Endodermal cell (in vitro differentiated cells): ENCODE results near the gene CADM1. TPM values are rescaled to one million over a fixed set of nuclear protein-coding genes. Genes with fewer than 3 reads are reported as not detected.

ENCODE experiments used
- DNase-seq: peaks from one replicate; pipeline ENCODE4 v3.0.0-alpha.2; 2017
- H3K27ac ChIP-seq: 2 replicates; pipeline ENCODE4 v1.5.1; 2013; ENCODE audit warnings: mild to moderate bottlenecking, low read depth, low read length, moderate library complexity
- H3K27me3 ChIP-seq: 2 replicates; pipeline ENCODE4 v1.6.1; 2013; ENCODE audit warnings: mild to moderate bottlenecking, low read length, moderate library complexity; ENCODE audit not compliant: insufficient read depth, control insufficient read depth, poor library complexity, severe bottlenecking
- H3K36me3 ChIP-seq: 2 replicates; pipeline ENCODE4 v1.7.0; 2013; ENCODE audit warnings: mild to moderate bottlenecking, low read length, moderate library complexity; ENCODE audit not compliant: control insufficient read depth, insufficient read depth
- H3K4me1 ChIP-seq: one replicate; pipeline ENCODE4 v1.7.0; 2013; ENCODE audit warnings: low read length; ENCODE audit not compliant: control insufficient read depth, insufficient read depth
- H3K4me3 ChIP-seq: 2 replicates; pipeline ENCODE4 v1.5.1; 2013; ENCODE audit warnings: mild to moderate bottlenecking, low read length, moderate library complexity
- H3K9ac ChIP-seq: 2 replicates; pipeline ENCODE4 v1.6.1; 2013; ENCODE audit warnings: mild to moderate bottlenecking, low read length, moderate library complexity; ENCODE audit not compliant: poor library complexity, severe bottlenecking; ENCODE audit errors: extremely low read depth
- H3K9me3 ChIP-seq: 2 replicates; pipeline ENCODE4 v1.6.1; 2013; ENCODE audit warnings: mild to moderate bottlenecking, low read length, moderate library complexity; ENCODE audit not compliant: control insufficient read depth
- H3K27ac Mint-ChIP-seq: 2 replicates; pipeline ENCODE4 v1.8.0; 2020; ENCODE audit warnings: mixed read lengths
- H3K27me3 Mint-ChIP-seq: 2 replicates; pipeline ENCODE4 v1.8.0; 2021; ENCODE audit warnings: mild to moderate bottlenecking, mixed read lengths; ENCODE audit not compliant: insufficient read depth
- H3K36me3 Mint-ChIP-seq: 2 replicates; pipeline ENCODE4 v1.8.0; 2020; ENCODE audit warnings: low read depth, mixed read lengths
- H3K4me1 Mint-ChIP-seq: 2 replicates; pipeline ENCODE4 v1.8.0; 2020; ENCODE audit warnings: mixed read lengths
- H3K4me3 Mint-ChIP-seq: 2 replicates; pipeline ENCODE4 v1.8.0; 2020; ENCODE audit warnings: mild to moderate bottlenecking, moderate library complexity, mixed read lengths
- H3K9me3 Mint-ChIP-seq: 2 replicates; pipeline ENCODE4 v1.8.0; 2020; ENCODE audit warnings: mild to moderate bottlenecking, mixed read lengths
- WGBS, 2 experiments: methylation state at CpG; one replicate each; pipeline versions ENCODE4 v1.1.5 to v1.1.7; 2013; ENCODE audit warnings: missing lambda C conversion rate in 2 of 2, mixed read lengths in 1 of 2; ENCODE audit not compliant: insufficient coverage in 1 of 2, insufficient read length in 1 of 2; 5-methylcytosine and 5-hydroxymethylcytosine counted together
- total RNA-seq, 2 donors: library from RNA; stranded (reverse); fragmentation: NEBNext Ultra II Directional in 1 of 2; extraction: Animal tissue kit (Norgen Biotek cat#: 25700) in 1 of 2; gene quantifications; 2 replicates in 1 of 2; 3 replicates in 1 of 2; pipeline ENCODE4 v1.2.1, GENCODE V29; 2021
- TF ChIP-seq, protein P1 (sequence below): fragments of 200-600 bp; sonication (generic); conservative IDR thresholded peaks from 2 replicates; pipeline ENCODE4 v1.5.0; 2021; ENCODE audit warnings: antibody characterized with exemption, mild to moderate bottlenecking

Gene CADM1
- total RNA-seq, 2 donors from 2014 or later = 76.3 to 88.2 TPM

DNA sequence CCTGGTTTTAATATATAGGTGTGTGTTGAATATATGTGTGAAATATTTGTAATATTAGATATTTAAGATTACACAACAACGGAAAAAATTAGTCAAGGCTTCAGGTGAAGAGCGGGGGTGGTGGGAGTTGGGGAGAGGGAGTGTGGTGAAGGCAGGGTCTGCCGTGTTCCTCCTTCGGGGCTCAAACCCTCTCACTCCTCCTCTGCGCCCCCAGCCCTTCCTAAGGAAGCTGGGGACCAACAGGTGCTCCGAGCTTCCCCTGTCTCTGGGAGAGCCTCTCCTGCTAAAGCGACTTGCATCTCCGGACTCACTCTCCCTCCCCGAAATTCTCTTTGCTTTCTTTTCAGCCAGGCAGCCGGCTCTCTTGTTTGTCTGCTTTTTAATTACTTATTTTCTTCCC lies 960 bp upstream of the CADM1 start:
- H3K9ac ChIP-seq = peak overlapping the region; percentile 68

GRCh38 chr11:115503886-115504275 lies 334 bp downstream of the CADM1 start:
- WGBS, 2 experiments = 0% methylated on average over 3 to 13 of the region's 15 CpGs
- Histone ChIP-seq H3K27ac (peak overlapping the region; percentile 69), H3K4me1 (peaks cover 12% of the 10 kb centered on the region), H3K9ac (peak overlapping the region; percentile 58), H3K27me3 (peaks cover 60% of the 10 kb centered on the region), H3K4me3 (peak overlapping the region; percentile 98), H3K9me3 (no peaks in the 10 kb centered on the region), H3K36me3 (no peaks in the 10 kb centered on the region)
- Mint-ChIP-seq H3K36me3 (no peaks in the 10 kb centered on the region), H3K27ac (peak overlapping the region; percentile 85), H3K4me1 (peaks cover 7% of the 10 kb centered on the region), H3K4me3 (no peak overlapping the region), H3K27me3 (peaks cover 39% of the 10 kb centered on the region), H3K9me3 (no peaks in the 10 kb centered on the region)
- DNase-seq = no peak
- TF ChIP-seq, protein P1, sequence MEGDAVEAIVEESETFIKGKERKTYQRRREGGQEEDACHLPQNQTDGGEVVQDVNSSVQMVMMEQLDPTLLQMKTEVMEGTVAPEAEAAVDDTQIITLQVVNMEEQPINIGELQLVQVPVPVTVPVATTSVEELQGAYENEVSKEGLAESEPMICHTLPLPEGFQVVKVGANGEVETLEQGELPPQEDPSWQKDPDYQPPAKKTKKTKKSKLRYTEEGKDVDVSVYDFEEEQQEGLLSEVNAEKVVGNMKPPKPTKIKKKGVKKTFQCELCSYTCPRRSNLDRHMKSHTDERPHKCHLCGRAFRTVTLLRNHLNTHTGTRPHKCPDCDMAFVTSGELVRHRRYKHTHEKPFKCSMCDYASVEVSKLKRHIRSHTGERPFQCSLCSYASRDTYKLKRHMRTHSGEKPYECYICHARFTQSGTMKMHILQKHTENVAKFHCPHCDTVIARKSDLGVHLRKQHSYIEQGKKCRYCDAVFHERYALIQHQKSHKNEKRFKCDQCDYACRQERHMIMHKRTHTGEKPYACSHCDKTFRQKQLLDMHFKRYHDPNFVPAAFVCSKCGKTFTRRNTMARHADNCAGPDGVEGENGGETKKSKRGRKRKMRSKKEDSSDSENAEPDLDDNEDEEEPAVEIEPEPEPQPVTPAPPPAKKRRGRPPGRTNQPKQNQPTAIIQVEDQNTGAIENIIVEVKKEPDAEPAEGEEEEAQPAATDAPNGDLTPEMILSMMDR = no peak

More for the DNA sequence above, 960 bp upstream of the CADM1 start:
- 4 to 8% methylated on average over 4 to 10 of the region's 10 CpGs for WGBS, 2 experiments
- Histone ChIP-seq H3K27me3 (peaks cover 63% of the 10 kb centered on the region), H3K4me1 (peaks cover 12% of the 10 kb centered on the region), H3K4me3 (peak overlapping the region; percentile 98), H3K27ac (peak overlapping the region; percentile 88), H3K9me3 (no peaks in the 10 kb centered on the region), H3K36me3 (no peaks in the 10 kb centered on the region)
- Mint-ChIP-seq H3K9me3 (no peaks in the 10 kb centered on the region), H3K4me3 (no peak overlapping the region), H3K27me3 (peaks cover 47% of the 10 kb centered on the region), H3K4me1 (peaks cover 7% of the 10 kb centered on the region), H3K36me3 (no peaks in the 10 kb centered on the region), H3K27ac (peak overlapping the region; percentile 93)
- TF ChIP-seq, protein P1 = no peak
- DNase-seq = no peak

GRCh38 chr11:115503083-115503885 lies 931 bp downstream of the CADM1 start:
- TF ChIP-seq, protein P1 = peak; percentile 57
- peaks cover 12% of the 10 kb centered on the region for H3K4me1 ChIP-seq
- Mint-ChIP-seq H3K4me3 (no peak overlapping the region), H3K27ac (peak overlapping the region; percentile 85), H3K27me3 (peaks cover 34% of the 10 kb centered on the region), H3K9me3 (no peaks in the 10 kb centered on the region), H3K4me1 (peaks cover 12% of the 10 kb centered on the region), H3K36me3 (no peaks in the 10 kb centered on the region)
- peak; percentile 87 for DNase-seq
- peak overlapping the region; percentile 98 for H3K4me3 ChIP-seq
- H3K9ac ChIP-seq = peak overlapping the region; percentile 58
- H3K27ac ChIP-seq = no peak overlapping the region
- 0 to 3% methylated on average over 8 to 76 of the region's 77 CpGs for WGBS, 2 experiments
- no peaks in the 10 kb centered on the region for H3K36me3 ChIP-seq
- peaks cover 54% of the 10 kb centered on the region for H3K27me3 ChIP-seq
- H3K9me3 ChIP-seq = no peaks in the 10 kb centered on the region
